OCI-LY3 (cell line): ENCODE measurements around the gene METTL24.

Experiments
- H2AFZ ChIP-seq: fragments of 200-600, 300-600 bp; shearing (Covaris generic); 2 replicates; pipeline ENCODE4 v1.6.0; 2014; ENCODE audit warnings: antibody characterized with exemption, low read depth, low read length
- H3K27ac ChIP-seq: fragments of 200-600, 300-600 bp; sonication (generic); 2 replicates; pipeline ENCODE4 v1.5.1; 2014; ENCODE audit warnings: mild to moderate bottlenecking, low read length, moderate library complexity, mixed read lengths
- H3K27me3 ChIP-seq: fragments of 200-600, 300-600 bp; sonication (generic); 2 replicates; pipeline ENCODE4 v1.6.1; 2014; ENCODE audit warnings: low read depth, low read length, mixed read lengths
- H3K36me3 ChIP-seq: fragments of 200-600, 300-600 bp; sonication (generic); replicated peaks from 2 replicates; pipeline ENCODE3; 2014; ENCODE audit warnings: low read depth, low read length, mixed read lengths
- H3K4me1 ChIP-seq: fragments of 300-600, 200-600 bp; sonication (generic); 2 replicates; pipeline ENCODE4 v1.6.1; 2014; ENCODE audit warnings: low read length, mixed read lengths
- H3K4me2 ChIP-seq: fragments of 200-600, 300-600 bp; sonication (generic); 2 replicates; pipeline ENCODE4 v1.6.1; 2014; ENCODE audit warnings: low read length, mixed read lengths
- H3K4me3 ChIP-seq: fragments of 300-600, 200-600 bp; sonication (generic); 2 replicates; pipeline ENCODE4 v1.5.1; 2014; ENCODE audit warnings: antibody characterized with exemption, mild to moderate bottlenecking, low read length, moderate library complexity
- H3K79me2 ChIP-seq: fragments of 300-600, 200-600 bp; shearing (Covaris generic); 2 replicates; pipeline ENCODE4 v1.6.1; 2014; ENCODE audit warnings: mild to moderate bottlenecking, low read length, mixed read lengths
- H3K9ac ChIP-seq: fragments of 300-600, 200-600 bp; shearing (Covaris generic); 2 replicates; pipeline ENCODE4 v1.6.0; 2014; ENCODE audit warnings: mild to moderate bottlenecking, low read length, moderate library complexity
- H3K9me3 ChIP-seq: fragments of 200-600, 300-600 bp; shearing (Covaris generic); 2 replicates; pipeline ENCODE4 v1.6.1; 2014; ENCODE audit warnings: low read length, mixed read lengths; ENCODE audit not compliant: insufficient read depth
- H4K20me1 ChIP-seq: fragments of 200-600, 300-600 bp; sonication (generic); 2 replicates; pipeline ENCODE4 v1.6.1; 2016; ENCODE audit warnings: low read length, mixed read lengths; ENCODE audit not compliant: insufficient read depth
- CTCF ChIP-seq: fragments of 200-600, 300-600 bp; sonication (generic); IDR thresholded peaks from 2 replicates; pipeline ENCODE4 v1.5.1; 2014; ENCODE audit warnings: antibody characterized with exemption, low read length, low read depth
- EZH2phosphoT487 ChIP-seq: fragments of 200-600 bp; shearing (Covaris generic); IDR thresholded peaks from 2 replicates; pipeline ENCODE4 v1.6.1; 2018; ENCODE audit warnings: antibody characterized with exemption, mixed run types, low read depth

The METTL24 gene

GRCh38 chr6:110394409-110394808, 36.3 kb upstream of the METTL24 start:
- Histone ChIP-seq H3K9me3 (no peaks in the 10 kb centered on the region), H2AFZ (no peak overlapping the region)
- TF ChIP-seq CTCF: no peak
- no peak for TF ChIP-seq EZH2phosphoT487

DNA sequence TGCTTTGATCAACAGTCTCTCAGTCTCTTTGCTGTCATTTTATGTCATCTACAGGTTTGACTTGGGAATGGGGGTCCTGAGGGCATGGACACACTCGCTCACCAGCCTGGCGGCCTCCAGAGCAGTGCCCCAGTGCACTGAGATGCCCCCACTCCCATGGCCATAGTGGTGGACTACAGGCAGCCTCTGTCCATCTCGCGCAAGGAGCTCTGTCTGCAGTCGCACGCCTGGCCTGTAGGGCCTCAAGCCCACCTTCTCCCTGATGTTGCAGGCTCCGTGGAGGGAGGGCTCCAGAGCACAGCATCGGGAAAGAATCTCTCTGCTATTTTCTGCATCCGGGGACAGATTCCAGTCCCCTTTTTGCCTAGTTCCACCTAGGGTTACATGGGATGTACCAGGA, 34.6 kb upstream of the METTL24 start:
- no peak overlapping the region for H3K4me2 ChIP-seq
- no peak for TF ChIP-seq CTCF
- H4K20me1 ChIP-seq: no peaks in the 10 kb centered on the region

More at GRCh38 chr6:110394409-110394808, 36.3 kb upstream of the METTL24 start:
- H3K27me3 ChIP-seq: no peaks in the 10 kb centered on the region
- no peaks in the 10 kb centered on the region for H4K20me1 ChIP-seq
- H3K4me1 ChIP-seq: no peaks in the 10 kb centered on the region
- H3K4me2 ChIP-seq: no peak overlapping the region
- no peaks in the 10 kb centered on the region for H3K79me2 ChIP-seq
- no peak overlapping the region for H3K9ac ChIP-seq
- no peak overlapping the region for H3K4me3 ChIP-seq
- no peaks in the 10 kb centered on the region for H3K36me3 ChIP-seq
- no peak overlapping the region for H3K27ac ChIP-seq

GRCh38 chr6:110390404-110390803, 32.3 kb upstream of the METTL24 start:
- H3K9me3 ChIP-seq: no peaks in the 10 kb centered on the region
- H3K4me2 ChIP-seq: no peak overlapping the region
- no peak for TF ChIP-seq CTCF
- TF ChIP-seq EZH2phosphoT487: no peak
- H3K27ac ChIP-seq: no peak overlapping the region
- H3K4me1 ChIP-seq: no peaks in the 10 kb centered on the region
- no peak overlapping the region for H3K4me3 ChIP-seq
- H3K9ac ChIP-seq: no peak overlapping the region
- no peaks in the 10 kb centered on the region for H4K20me1 ChIP-seq
- no peaks in the 10 kb centered on the region for H3K36me3 ChIP-seq
- no peak overlapping the region for H2AFZ ChIP-seq
- no peaks in the 10 kb centered on the region for H3K79me2 ChIP-seq
- no peaks in the 10 kb centered on the region for H3K27me3 ChIP-seq

More for the DNA sequence above, 34.6 kb upstream of the METTL24 start:
- Histone ChIP-seq H3K4me1 (no peaks in the 10 kb centered on the region), H3K9me3 (no peaks in the 10 kb centered on the region), H3K79me2 (no peaks in the 10 kb centered on the region), H2AFZ (no peak overlapping the region), H3K4me3 (no peak overlapping the region), H3K27ac (no peak overlapping the region), H3K36me3 (no peaks in the 10 kb centered on the region), H3K9ac (no peak overlapping the region), H3K27me3 (no peaks in the 10 kb centered on the region)

GRCh38 chr6:110389689-110390382, 31.7 kb upstream of the METTL24 start:
- Histone ChIP-seq H3K27ac (no peak overlapping the region), H4K20me1 (no peaks in the 10 kb centered on the region), H3K27me3 (no peaks in the 10 kb centered on the region), H2AFZ (no peak overlapping the region), H3K4me3 (no peak overlapping the region), H3K9me3 (no peaks in the 10 kb centered on the region), H3K9ac (no peak overlapping the region), H3K4me1 (no peaks in the 10 kb centered on the region), H3K4me2 (no peak overlapping the region), H3K79me2 (no peaks in the 10 kb centered on the region), H3K36me3 (no peaks in the 10 kb centered on the region)
- TF ChIP-seq CTCF (no peak), EZH2phosphoT487 (no peak)
